Neural crest cell (in vitro differentiated cells): ENCODE measurements around the gene EPHA4. TPM values are rescaled to one million over a fixed set of nuclear protein-coding genes. Genes with fewer than 3 reads are reported as not detected.

Source experiments
- DNase-seq: peaks from one replicate; pipeline ENCODE4 v3.0.0; 2021; ENCODE audit warnings: low read depth, mixed read lengths, low spot score
- H3K27ac Mint-ChIP-seq: one replicate; pipeline ENCODE4 v1.8.0; 2021; ENCODE audit warnings: mild to moderate bottlenecking, mixed read lengths; ENCODE audit not compliant: unreplicated experiment
- H3K27me3 Mint-ChIP-seq: 2 replicates; pipeline ENCODE4 v1.8.0; 2021; ENCODE audit warnings: low read depth, mild to moderate bottlenecking, mixed read lengths
- H3K36me3 Mint-ChIP-seq: 2 replicates; pipeline ENCODE4 v1.8.0; 2021; ENCODE audit warnings: low read depth, mild to moderate bottlenecking, mixed read lengths
- H3K4me1 Mint-ChIP-seq: 2 replicates; pipeline ENCODE4 v1.8.0; 2021; ENCODE audit warnings: mixed read lengths
- H3K4me3 Mint-ChIP-seq: one replicate; pipeline ENCODE4 v1.8.0; 2021; ENCODE audit warnings: mild to moderate bottlenecking, mixed read lengths
- H3K9me3 Mint-ChIP-seq: 2 replicates; pipeline ENCODE4 v1.8.0; 2021; ENCODE audit warnings: mixed read lengths
- total RNA-seq: library from RNA; stranded (reverse); gene quantifications from 2 replicates; pipeline ENCODE4 v1.2.1, GENCODE V29; 2021
- TF ChIP-seq, protein P1 (sequence below): fragments of 200-600 bp; sonication (generic); conservative IDR thresholded peaks from 2 replicates; pipeline ENCODE4 v1.5.0; 2021; ENCODE audit warnings: antibody characterized with exemption, mild to moderate bottlenecking

EPHA4 gene
- total RNA-seq, 1 donor from 2014 or later = 108 TPM

DNA sequence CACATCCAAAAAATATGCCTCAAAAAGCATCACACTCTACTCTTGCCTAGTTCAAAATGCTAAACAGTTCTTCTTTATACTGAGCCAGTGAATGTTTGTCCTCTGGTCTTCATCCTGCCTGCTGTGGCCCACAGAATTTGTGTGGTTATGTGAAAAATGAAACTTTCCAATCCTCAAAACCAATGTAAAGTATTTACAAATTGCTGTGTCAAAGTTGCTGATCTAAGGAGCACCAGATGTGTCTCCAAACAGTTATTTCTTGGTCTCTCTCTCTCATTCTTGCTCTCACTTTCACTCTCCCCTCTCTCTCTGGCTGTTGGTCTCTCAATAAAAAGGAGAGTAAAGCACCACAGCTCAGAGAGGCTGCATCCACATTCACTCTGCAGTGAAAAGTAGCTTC, 23.0 kb downstream of the EPHA4 start:
- H3K36me3 Mint-ChIP-seq = peaks cover 17% of the 10 kb centered on the region
- H3K9me3 Mint-ChIP-seq = peaks cover 3% of the 10 kb centered on the region
- H3K27me3 Mint-ChIP-seq = no peaks in the 10 kb centered on the region
- DNase-seq = no peak
- H3K27ac Mint-ChIP-seq = no peak overlapping the region
- TF ChIP-seq, protein P1, sequence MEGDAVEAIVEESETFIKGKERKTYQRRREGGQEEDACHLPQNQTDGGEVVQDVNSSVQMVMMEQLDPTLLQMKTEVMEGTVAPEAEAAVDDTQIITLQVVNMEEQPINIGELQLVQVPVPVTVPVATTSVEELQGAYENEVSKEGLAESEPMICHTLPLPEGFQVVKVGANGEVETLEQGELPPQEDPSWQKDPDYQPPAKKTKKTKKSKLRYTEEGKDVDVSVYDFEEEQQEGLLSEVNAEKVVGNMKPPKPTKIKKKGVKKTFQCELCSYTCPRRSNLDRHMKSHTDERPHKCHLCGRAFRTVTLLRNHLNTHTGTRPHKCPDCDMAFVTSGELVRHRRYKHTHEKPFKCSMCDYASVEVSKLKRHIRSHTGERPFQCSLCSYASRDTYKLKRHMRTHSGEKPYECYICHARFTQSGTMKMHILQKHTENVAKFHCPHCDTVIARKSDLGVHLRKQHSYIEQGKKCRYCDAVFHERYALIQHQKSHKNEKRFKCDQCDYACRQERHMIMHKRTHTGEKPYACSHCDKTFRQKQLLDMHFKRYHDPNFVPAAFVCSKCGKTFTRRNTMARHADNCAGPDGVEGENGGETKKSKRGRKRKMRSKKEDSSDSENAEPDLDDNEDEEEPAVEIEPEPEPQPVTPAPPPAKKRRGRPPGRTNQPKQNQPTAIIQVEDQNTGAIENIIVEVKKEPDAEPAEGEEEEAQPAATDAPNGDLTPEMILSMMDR = no peak
- H3K4me3 Mint-ChIP-seq = no peak overlapping the region
- peaks cover 37% of the 10 kb centered on the region for H3K4me1 Mint-ChIP-seq

DNA sequence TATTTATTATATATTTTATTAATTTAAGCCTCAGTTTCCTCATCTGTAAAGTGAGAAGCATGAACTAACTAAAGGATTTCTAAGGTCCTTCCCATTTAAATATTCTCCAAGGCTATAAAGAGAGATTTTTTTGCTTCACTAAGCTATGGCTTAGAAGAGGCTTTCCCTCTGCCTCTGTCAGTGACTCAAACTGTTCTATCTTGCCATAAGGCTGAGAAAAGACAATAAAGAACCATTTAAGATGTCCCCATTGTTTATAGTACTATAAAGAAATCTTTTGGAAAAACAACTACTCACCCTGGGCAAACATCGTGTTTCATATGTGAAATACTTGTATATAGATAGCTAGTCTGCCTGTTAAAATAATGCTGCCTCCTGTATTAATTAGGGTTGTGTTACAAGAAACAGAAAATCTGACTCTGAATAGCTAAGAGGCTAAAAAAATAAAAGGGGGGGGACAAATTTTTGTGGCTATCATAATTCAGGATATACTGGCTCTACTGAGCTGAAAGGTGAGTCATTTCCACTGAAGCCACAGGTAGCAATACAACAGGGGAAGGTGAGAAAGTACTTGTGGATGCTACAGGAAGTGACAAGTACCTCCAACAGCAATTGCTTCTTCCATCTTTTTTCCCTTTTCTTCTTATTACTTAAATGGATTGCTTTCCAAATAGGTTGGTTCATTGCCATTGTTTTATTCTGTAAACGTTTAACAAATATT, 25.4 kb downstream of the EPHA4 start:
- no peaks in the 10 kb centered on the region for H3K27me3 Mint-ChIP-seq
- DNase-seq = no peak
- TF ChIP-seq, protein P1 = no peak
- H3K9me3 Mint-ChIP-seq = peaks cover 3% of the 10 kb centered on the region
- peak overlapping the region; percentile 1 for H3K4me3 Mint-ChIP-seq
- peaks cover 25% of the 10 kb centered on the region for H3K4me1 Mint-ChIP-seq
- H3K27ac Mint-ChIP-seq = no peak overlapping the region
- peaks cover 17% of the 10 kb centered on the region for H3K36me3 Mint-ChIP-seq

DNA sequence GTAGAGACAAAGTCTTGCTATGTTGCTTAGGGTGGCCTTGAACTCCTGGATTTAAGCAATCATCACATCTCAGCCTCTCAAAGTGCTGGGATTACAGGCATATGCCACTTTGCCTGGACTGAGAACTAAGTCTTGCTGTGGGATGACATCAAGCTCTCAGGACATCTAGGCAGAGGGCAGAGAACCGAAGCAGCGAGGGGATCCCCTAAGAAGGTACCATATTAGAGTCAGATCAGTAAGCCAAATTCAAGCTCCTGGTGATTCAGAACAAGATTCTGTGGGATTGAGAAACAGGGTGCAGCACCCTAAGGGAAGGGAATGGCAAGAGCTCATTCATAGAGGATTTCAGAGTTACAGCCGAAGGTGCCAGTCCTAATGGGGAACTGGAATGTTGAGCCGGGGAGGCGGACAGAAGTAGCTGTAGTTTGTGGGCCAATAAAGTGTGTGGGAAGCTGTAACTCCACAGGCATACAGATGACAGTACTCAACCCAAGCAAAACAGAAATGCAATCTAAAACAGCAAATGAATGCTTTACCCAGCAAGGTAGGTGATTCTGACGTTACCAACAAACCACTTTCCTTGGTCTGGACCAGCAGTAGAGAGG, 30.9 kb downstream of the EPHA4 start:
- Mint-ChIP-seq H3K27ac (no peak overlapping the region), H3K4me3 (no peak overlapping the region)
- TF ChIP-seq, protein P1 = no peak

DNA sequence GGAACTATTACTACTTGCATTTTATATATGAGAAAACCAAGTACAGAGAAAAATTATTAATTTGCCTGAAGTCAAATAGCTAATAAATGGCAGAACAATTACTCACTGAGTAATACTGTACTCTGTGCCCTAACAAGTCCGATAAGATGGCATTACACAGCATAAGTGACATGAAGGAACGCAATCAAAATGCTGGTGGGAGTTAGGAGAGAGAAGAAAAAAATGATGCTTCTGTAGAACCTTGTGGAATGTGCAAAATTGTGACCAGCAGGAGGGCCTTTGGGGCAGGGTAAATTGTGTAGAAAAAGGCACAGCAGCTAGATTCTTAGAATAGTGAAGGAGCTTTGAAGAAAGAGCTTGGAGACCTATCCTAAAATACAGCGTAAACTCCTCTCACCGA, 32.9 kb downstream of the EPHA4 start:
- Mint-ChIP-seq H3K4me1 (peaks cover 18% of the 10 kb centered on the region), H3K4me3 (no peak overlapping the region)

More for the DNA sequence above, 30.9 kb downstream of the EPHA4 start:
- Mint-ChIP-seq H3K4me1 (peaks cover 29% of the 10 kb centered on the region), H3K9me3 (peaks cover 3% of the 10 kb centered on the region), H3K27me3 (no peaks in the 10 kb centered on the region), H3K36me3 (peaks cover 7% of the 10 kb centered on the region)
- DNase-seq = no peak

DNA sequence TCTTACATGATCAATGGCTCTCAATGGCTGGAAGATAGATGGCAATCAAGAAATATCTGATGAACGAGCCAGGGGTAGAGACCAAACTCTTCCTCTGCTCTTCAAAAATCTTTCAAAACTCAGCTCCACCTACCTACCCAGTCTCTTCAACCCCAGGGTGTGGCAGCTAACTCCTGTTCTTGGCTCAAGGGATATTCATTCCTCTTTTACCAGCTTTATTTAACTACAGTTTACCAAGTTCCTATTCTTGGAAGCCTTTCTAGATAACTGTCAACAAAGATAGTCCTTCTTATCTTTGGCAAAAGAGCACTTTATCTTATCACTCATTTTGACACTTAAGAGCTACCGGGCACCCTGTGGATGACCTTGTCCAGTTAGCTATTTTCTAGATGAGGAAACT, 36.3 kb downstream of the EPHA4 start:
- no peaks in the 10 kb centered on the region for H3K9me3 Mint-ChIP-seq
- H3K4me3 Mint-ChIP-seq = no peak overlapping the region
- H3K36me3 Mint-ChIP-seq = no peaks in the 10 kb centered on the region
- H3K27me3 Mint-ChIP-seq = no peaks in the 10 kb centered on the region
- TF ChIP-seq, protein P1 = no peak
- DNase-seq = no peak
- H3K4me1 Mint-ChIP-seq = peaks cover 21% of the 10 kb centered on the region
- H3K27ac Mint-ChIP-seq = no peak overlapping the region

More for the DNA sequence above, 32.9 kb downstream of the EPHA4 start:
- TF ChIP-seq, protein P1 = no peak
- Mint-ChIP-seq H3K27me3 (no peaks in the 10 kb centered on the region), H3K9me3 (no peaks in the 10 kb centered on the region), H3K36me3 (no peaks in the 10 kb centered on the region), H3K27ac (no peak overlapping the region)
- DNase-seq = no peak
